HG03175 (cell line): ENCODE measurements around the gene TYW3.

Experiments used
- ATAC-seq: cut with Tn5 transposase; IDR thresholded peaks from one replicate; pipeline ENCODE4 v1.9.1; 2021; ENCODE audit warnings: mild to moderate bottlenecking, moderate library complexity; ENCODE audit not compliant: unreplicated experiment

Gene TYW3

DNA sequence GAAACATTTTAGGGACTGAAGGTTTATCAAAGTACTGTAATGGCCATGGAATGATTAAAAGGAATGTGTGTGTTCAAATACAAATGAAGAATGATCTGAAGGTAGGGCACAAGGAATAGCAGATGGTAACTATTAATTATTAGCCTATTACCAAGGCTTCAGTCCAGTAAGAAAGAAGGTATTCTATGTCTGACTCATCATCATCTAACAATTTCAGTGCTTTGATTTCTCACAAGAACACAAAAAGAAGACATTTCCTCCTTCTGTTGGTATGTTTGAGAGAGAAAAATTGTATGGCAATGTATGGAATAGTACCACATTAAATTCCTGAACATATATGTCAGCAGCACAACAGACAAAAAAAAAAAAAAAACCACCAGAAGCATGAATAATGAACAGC is 57.5 kb downstream of the TYW3 start:
- ATAC-seq, result no peak

DNA sequence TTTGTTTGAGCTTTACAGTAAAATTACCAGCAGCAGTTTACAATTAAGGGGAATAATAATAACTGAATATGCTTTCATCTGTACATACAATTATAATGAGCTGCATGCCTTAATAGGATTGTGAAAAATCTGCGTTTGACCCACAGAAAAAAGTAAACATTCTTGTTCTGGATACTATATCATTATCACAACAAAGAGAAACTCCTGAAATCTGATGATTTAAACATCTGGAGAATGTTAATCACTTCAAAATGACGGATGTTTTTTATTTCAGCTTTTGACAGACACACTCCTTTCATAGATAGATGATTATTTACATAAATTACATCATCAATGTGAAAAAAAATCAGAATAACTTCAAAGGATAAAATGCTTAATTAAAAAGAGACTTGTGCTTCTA is 58.5 kb downstream of the TYW3 start:
- ATAC-seq, result no peak

DNA sequence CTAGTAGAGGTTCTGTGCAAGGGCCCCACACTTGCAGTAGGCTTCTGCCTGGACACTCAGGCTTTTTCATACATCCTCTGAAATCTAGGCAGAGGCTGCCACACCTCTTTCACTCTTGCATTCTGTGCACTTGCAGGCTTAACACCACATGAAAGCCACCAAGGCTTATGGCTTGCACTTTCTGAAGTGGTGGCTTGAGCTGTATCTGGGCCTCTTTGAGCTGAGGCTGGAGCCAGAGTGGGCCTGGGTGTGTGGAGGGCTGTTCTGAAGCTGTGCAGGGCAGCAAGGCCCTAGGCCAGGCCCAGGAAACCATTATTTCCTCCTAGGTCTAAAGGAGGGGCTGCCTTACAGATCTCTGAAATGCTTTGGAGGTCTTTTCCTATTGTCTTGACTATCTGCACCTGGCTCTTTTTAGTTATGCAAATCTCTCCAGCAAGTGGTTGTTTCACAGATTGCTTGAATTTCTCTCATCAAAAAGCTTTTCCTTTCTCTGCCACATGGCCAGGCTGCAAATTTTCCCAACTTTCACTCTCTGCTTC is 66.2 kb downstream of the TYW3 start:
- ATAC-seq, result no peak

DNA sequence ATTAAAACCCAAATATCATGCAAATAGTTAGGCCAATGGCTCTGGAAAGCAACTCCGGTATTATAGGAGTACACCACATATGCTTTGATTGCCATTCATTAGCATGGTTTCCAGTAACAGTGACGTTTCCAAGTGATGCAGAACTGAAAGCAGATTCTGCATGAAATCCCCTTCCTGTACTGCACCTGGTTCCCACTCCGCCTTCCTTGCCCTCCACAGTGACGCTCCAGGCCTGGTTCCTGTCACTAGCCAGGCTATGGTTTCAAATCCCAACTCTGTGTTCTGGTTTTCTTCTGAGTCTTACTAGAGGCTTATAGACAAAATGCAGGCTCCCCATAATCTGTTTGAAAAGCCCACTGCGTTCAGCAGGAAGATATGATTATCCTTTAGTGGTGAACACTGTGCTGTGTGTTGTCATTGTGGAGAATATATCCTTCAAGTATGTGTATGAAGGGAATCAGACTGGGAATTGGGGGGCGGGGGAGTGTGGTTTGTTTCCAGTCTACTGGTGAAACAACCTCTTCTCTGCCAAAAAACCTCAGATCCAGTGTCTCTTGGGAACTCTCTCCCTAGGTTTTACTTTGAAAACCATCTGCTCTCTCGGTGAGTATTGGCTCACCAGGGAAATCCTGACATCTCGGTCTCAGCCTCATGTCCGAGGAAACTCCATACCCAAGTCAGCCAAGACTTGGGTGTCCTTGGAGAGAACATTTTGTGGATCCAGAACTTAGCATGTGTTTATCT is 78.7 kb downstream of the TYW3 start:
- peak; percentile 48 for ATAC-seq

DNA sequence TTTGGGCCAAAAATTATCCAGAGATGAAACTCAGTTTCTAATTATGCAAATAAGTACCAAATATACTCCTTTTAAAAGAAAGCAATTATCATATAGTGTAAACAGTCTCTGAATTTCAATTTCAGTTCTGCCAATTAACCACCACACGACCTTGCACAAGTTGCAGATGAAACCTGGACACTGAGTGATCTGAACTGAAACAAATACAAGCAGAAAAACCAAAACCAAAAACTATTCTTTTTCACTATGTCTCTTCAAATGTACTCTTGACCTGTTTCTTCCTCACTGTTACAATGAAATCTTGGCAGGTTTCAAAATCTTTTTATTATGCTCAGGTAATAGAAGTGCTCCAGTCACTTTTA is 79.2 kb downstream of the TYW3 start:
- peak; percentile 96 for ATAC-seq
